Mucosa of rectum (tissue), 2 donors: ENCODE measurements around the gene EPHB1.

Experiments used
- H3K27ac ChIP-seq, 2 donors: one replicate each; pipeline ENCODE4 v1.7.0; 2013; ENCODE audit warnings: inconsistent platforms in 2 of 2, low read depth in 2 of 2, low read length in 2 of 2
- H3K27me3 ChIP-seq, 2 donors: one replicate each; pipeline ENCODE4 v1.7.0; 2013; ENCODE audit warnings: low read length in 2 of 2; ENCODE audit not compliant: control insufficient read depth in 2 of 2, insufficient read depth in 2 of 2
- H3K36me3 ChIP-seq, 2 donors: one replicate each; pipeline ENCODE4 v1.7.0; 2013; ENCODE audit warnings: low read length in 2 of 2; ENCODE audit not compliant: control insufficient read depth in 2 of 2, insufficient read depth in 2 of 2
- H3K4me1 ChIP-seq, 2 donors: one replicate each; pipeline ENCODE4 v1.7.0; 2013; ENCODE audit warnings: low read length in 2 of 2, mild to moderate bottlenecking in 1 of 2; ENCODE audit not compliant: control insufficient read depth in 2 of 2, insufficient read depth in 2 of 2
- H3K4me3 ChIP-seq, 2 donors: one replicate each; pipeline ENCODE4 v1.7.0; 2013; ENCODE audit warnings: low read length in 2 of 2
- H3K9ac ChIP-seq, 2 donors: one replicate each; pipeline ENCODE4 v1.7.0; 2013; ENCODE audit warnings: low read length in 2 of 2, low read depth in 1 of 2, mild to moderate bottlenecking in 1 of 2
- H3K9me3 ChIP-seq, 2 donors: one replicate each; pipeline ENCODE4 v1.7.0; 2013; ENCODE audit warnings: low read length in 2 of 2; ENCODE audit not compliant: control insufficient read depth in 2 of 2
- donor health status: healthy.
- donor health status: Normal muscosa, but diverticular disease.

The EPHB1 gene

GRCh38 chr3:134887536-134887935 lies 92.5 kb downstream of the EPHB1 start:
- Histone ChIP-seq H3K9me3 (no peaks in the 10 kb centered on the region), H3K27me3 (no peaks in the 10 kb centered on the region), H3K4me1 (no peaks in the 10 kb centered on the region), H3K36me3 (no peaks in the 10 kb centered on the region), H3K9ac (no peak overlapping the region), H3K27ac (no peak overlapping the region), H3K4me3 (no peak overlapping the region)

- H3K9ac ChIP-seq, result no peak overlapping the region
- H3K4me3 ChIP-seq, result no peak overlapping the region
- no peaks in the 10 kb centered on the region for H3K9me3 ChIP-seq
- no peak overlapping the region for H3K27ac ChIP-seq
- no peaks in the 10 kb centered on the region for H3K27me3 ChIP-seq
- H3K36me3 ChIP-seq, result no peaks in the 10 kb centered on the region
- H3K4me1 ChIP-seq, result no peaks in the 10 kb centered on the region
Measured at GRCh38 chr3:134892326-134892725, 97.3 kb downstream of the EPHB1 start.

GRCh38 chr3:134892761-134893160 lies 97.7 kb downstream of the EPHB1 start:
- H3K9ac ChIP-seq, result no peak overlapping the region
- no peak overlapping the region for H3K27ac ChIP-seq
- no peaks in the 10 kb centered on the region for H3K36me3 ChIP-seq

GRCh38 chr3:134894533-134894932 lies 99.5 kb downstream of the EPHB1 start:
- H3K27ac ChIP-seq, result no peak overlapping the region
- no peaks in the 10 kb centered on the region for H3K36me3 ChIP-seq
- H3K4me3 ChIP-seq, result no peak overlapping the region
- no peaks in the 10 kb centered on the region for H3K27me3 ChIP-seq
- no peaks in the 10 kb centered on the region for H3K4me1 ChIP-seq
- H3K9ac ChIP-seq, result no peak overlapping the region
- H3K9me3 ChIP-seq, result no peaks in the 10 kb centered on the region

More at GRCh38 chr3:134892761-134893160, 97.7 kb downstream of the EPHB1 start:
- Histone ChIP-seq H3K4me3 (no peak overlapping the region), H3K27me3 (no peaks in the 10 kb centered on the region), H3K9me3 (no peaks in the 10 kb centered on the region), H3K4me1 (no peaks in the 10 kb centered on the region)

GRCh38 chr3:134895181-134895580 lies 100.1 kb downstream of the EPHB1 start:
- H3K9ac ChIP-seq, result no peak overlapping the region
- no peaks in the 10 kb centered on the region for H3K4me1 ChIP-seq

GRCh38 chr3:134896141-134896540 lies 101.1 kb downstream of the EPHB1 start:
- Histone ChIP-seq H3K9me3 (no peaks in the 10 kb centered on the region), H3K9ac (no peak overlapping the region), H3K27me3 (no peaks in the 10 kb centered on the region), H3K36me3 (no peaks in the 10 kb centered on the region), H3K4me1 (no peaks in the 10 kb centered on the region), H3K4me3 (no peak overlapping the region), H3K27ac (no peak overlapping the region)

More at GRCh38 chr3:134895181-134895580, 100.1 kb downstream of the EPHB1 start:
- Histone ChIP-seq H3K36me3 (no peaks in the 10 kb centered on the region), H3K4me3 (no peak overlapping the region), H3K27me3 (no peaks in the 10 kb centered on the region), H3K27ac (no peak overlapping the region), H3K9me3 (no peaks in the 10 kb centered on the region)

- Histone ChIP-seq H3K36me3 (no peaks in the 10 kb centered on the region), H3K9me3 (no peaks in the 10 kb centered on the region), H3K9ac (no peak overlapping the region), H3K4me1 (no peaks in the 10 kb centered on the region), H3K4me3 (no peak overlapping the region), H3K27me3 (no peaks in the 10 kb centered on the region), H3K27ac (no peak overlapping the region)
Measured at GRCh38 chr3:134896696-134897095, 101.6 kb downstream of the EPHB1 start.

- Histone ChIP-seq H3K27ac (no peak overlapping the region), H3K36me3 (no peaks in the 10 kb centered on the region), H3K9me3 (no peaks in the 10 kb centered on the region), H3K4me1 (no peaks in the 10 kb centered on the region), H3K9ac (no peak overlapping the region), H3K4me3 (no peak overlapping the region), H3K27me3 (no peaks in the 10 kb centered on the region)
Measured at GRCh38 chr3:134897391-134898141, 102.5 kb downstream of the EPHB1 start.

GRCh38 chr3:134898181-134898754 lies 103.2 kb downstream of the EPHB1 start:
- no peaks in the 10 kb centered on the region for H3K36me3 ChIP-seq
- H3K4me3 ChIP-seq, result no peak overlapping the region
- H3K27me3 ChIP-seq, result no peaks in the 10 kb centered on the region
- H3K4me1 ChIP-seq, result no peaks in the 10 kb centered on the region
- no peak overlapping the region for H3K27ac ChIP-seq
- no peaks in the 10 kb centered on the region for H3K9me3 ChIP-seq
- H3K9ac ChIP-seq, result no peak overlapping the region

- Histone ChIP-seq H3K4me3 (no peak overlapping the region), H3K4me1 (no peaks in the 10 kb centered on the region), H3K36me3 (no peaks in the 10 kb centered on the region), H3K9me3 (no peaks in the 10 kb centered on the region), H3K27me3 (no peaks in the 10 kb centered on the region), H3K9ac (no peak overlapping the region), H3K27ac (no peak overlapping the region)
Measured at GRCh38 chr3:134899786-134900185, 104.7 kb downstream of the EPHB1 start.
